ENCODE results near the gene PPY.
"Not testable (repeated sequence)": the region's sequence is repeated elsewhere in the genome, so short reads cannot be mapped to it uniquely, and the experiment has no call there.

Gene PPY

GRCh38 chr17:43976963-43977837, 34.9 kb upstream of the PPY start:
- Histone ChIP-seq H3K27ac (ENCODE audit: low read depth, low read length) (no peak overlapping the region), H3K27me3 (ENCODE audit: control insufficient read depth, insufficient read depth, low read length) (peaks cover 6% of the 10 kb centered on the region), H3K4me1 (ENCODE audit: control insufficient read depth, insufficient read depth, low read length) (no peaks in the 10 kb centered on the region), H3K4me3 (ENCODE audit: low read length) (no peak overlapping the region), H3K9ac (ENCODE audit: low read length) (no peak overlapping the region), H3K36me3 (ENCODE audit: control insufficient read depth, insufficient read depth, low read length) (no peaks in the 10 kb centered on the region)

DNA sequence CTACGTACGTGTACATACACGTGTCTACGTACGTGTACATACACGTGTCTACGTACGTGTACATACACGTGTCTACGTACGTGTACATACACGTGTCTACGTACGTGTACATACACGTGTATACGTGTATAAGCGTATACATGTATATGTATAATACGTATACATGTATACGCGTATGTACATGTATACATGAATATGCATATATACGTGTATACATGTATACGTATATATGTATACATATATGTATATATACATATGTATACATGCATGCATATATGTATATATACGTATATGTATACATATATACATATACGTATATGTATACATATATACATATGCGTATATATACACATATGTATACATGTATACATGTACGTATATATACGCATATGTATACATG, 33.6 kb upstream of the PPY start:
- no peaks in the 10 kb centered on the region for H3K4me1 ChIP-seq (ENCODE audit: control insufficient read depth, insufficient read depth, low read length)
- no peak overlapping the region for H3K4me3 ChIP-seq (ENCODE audit: low read length)
- H3K9ac ChIP-seq (ENCODE audit: low read length), result no peak overlapping the region
- H3K36me3 ChIP-seq (ENCODE audit: control insufficient read depth, insufficient read depth, low read length), result no peaks in the 10 kb centered on the region
- peaks cover 3% of the 10 kb centered on the region for H3K27me3 ChIP-seq (ENCODE audit: control insufficient read depth, insufficient read depth, low read length)
- H3K27ac ChIP-seq (ENCODE audit: low read depth, low read length), result no peak overlapping the region

DNA sequence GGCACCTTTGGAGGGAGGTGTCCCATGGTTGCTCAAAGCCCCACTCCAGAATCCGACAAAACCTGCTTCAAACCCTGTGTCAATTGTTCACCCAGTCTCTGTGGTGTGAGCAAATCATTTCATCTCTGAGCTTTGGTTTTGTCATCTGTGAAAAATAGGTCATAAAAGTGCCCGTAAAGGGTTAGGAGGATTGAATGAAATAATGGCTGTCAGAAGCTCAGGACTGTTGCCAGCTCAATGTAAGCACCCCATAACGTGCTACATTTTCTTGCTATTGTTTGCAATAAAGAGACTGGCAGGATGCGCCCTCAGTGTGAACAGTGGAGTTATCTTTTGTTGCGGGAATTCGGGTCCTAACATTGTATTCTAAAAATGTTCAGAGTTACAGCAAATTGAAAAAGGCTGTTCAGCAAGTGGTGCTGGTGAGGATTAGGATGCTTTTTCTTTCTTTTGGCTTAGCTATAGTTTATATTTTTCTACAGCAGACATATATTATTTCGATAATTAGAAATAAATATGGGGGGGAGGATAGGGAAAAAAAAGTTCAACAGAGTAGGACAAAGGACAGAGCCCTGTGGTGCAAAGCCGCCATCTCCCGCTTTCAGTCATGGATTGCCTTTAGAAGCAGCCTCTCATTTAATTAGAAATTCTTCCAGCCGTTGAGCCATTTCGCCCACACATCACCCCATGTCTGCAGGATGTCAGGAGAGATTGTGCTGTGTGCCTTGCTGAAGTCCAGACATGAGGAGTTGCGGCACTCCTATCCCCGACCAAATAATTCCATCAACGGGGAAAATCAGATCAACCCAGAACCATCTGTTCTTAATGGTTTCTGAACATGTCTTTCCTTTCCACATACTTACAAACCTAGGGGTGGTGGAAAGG, 32.3 kb upstream of the PPY start:
- Histone ChIP-seq H3K4me3 (ENCODE audit: low read length) (no peak overlapping the region), H3K4me1 (ENCODE audit: control insufficient read depth, insufficient read depth, low read length) (no peaks in the 10 kb centered on the region), H3K9ac (ENCODE audit: low read length) (no peak overlapping the region), H3K27ac (ENCODE audit: low read depth, low read length) (no peak overlapping the region), H3K27me3 (ENCODE audit: control insufficient read depth, insufficient read depth, low read length) (peaks cover 3% of the 10 kb centered on the region), H3K36me3 (ENCODE audit: control insufficient read depth, insufficient read depth, low read length) (no peaks in the 10 kb centered on the region)

GRCh38 chr17:43972444-43973212, 30.4 kb upstream of the PPY start:
- H3K36me3 ChIP-seq (ENCODE audit: control insufficient read depth, insufficient read depth, low read length); H3K27ac ChIP-seq (ENCODE audit: low read depth, low read length): not testable (repeated sequence)

GRCh38 chr17:43971436-43971835, 29.2 kb upstream of the PPY start:
- not testable (repeated sequence) for H3K36me3 ChIP-seq (ENCODE audit: control insufficient read depth, insufficient read depth, low read length); H3K4me1 ChIP-seq (ENCODE audit: control insufficient read depth, insufficient read depth, low read length); H3K27me3 ChIP-seq (ENCODE audit: control insufficient read depth, insufficient read depth, low read length); H3K4me3 ChIP-seq (ENCODE audit: low read length); H3K27ac ChIP-seq (ENCODE audit: low read depth, low read length); H3K9ac ChIP-seq (ENCODE audit: low read length)

More at GRCh38 chr17:43972444-43973212, 30.4 kb upstream of the PPY start:
- H3K4me1 ChIP-seq (ENCODE audit: control insufficient read depth, insufficient read depth, low read length); H3K27me3 ChIP-seq (ENCODE audit: control insufficient read depth, insufficient read depth, low read length); H3K4me3 ChIP-seq (ENCODE audit: low read length); H3K9ac ChIP-seq (ENCODE audit: low read length): not testable (repeated sequence)

GRCh38 chr17:43970366-43970765, 28.1 kb upstream of the PPY start:
- Histone ChIP-seq H3K9ac (ENCODE audit: low read length) (no peak overlapping the region), H3K27me3 (ENCODE audit: control insufficient read depth, insufficient read depth, low read length) (peaks cover 2% of the 10 kb centered on the region), H3K4me3 (ENCODE audit: low read length) (no peak overlapping the region), H3K27ac (ENCODE audit: low read depth, low read length) (no peak overlapping the region), H3K4me1 (ENCODE audit: control insufficient read depth, insufficient read depth, low read length) (no peaks in the 10 kb centered on the region), H3K36me3 (ENCODE audit: control insufficient read depth, insufficient read depth, low read length) (no peaks in the 10 kb centered on the region)

DNA sequence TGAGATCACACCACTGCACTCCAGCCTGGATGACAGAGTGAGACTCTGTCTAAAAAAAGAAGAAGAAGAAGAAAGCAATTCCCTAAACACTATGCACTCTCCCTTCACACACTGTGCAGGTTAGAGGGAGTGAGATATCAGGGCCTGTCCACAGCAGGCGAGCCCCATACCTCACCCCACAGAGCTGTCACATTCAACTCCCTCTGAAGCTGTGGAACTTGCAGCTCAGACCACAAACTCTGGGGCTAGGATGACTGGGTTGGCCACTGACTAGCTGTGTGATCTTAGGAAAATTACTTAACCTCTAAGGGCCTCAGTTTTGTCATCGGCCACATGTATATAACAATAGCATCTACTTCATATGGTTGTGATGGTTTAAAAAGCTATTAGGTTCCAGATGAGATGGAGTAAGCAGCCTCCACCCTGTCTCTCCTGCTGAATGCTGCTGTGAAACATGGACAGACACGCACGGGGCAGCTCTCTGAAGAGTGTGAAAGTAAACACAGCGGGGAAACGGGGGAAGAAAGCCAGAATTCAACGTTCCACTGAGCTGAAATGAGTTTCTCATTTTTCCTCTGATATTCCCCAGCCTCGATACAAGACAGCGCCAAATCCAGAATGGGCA, 25.1 kb upstream of the PPY start:
- H3K27ac ChIP-seq (ENCODE audit: low read depth, low read length), result no peak overlapping the region

DNA sequence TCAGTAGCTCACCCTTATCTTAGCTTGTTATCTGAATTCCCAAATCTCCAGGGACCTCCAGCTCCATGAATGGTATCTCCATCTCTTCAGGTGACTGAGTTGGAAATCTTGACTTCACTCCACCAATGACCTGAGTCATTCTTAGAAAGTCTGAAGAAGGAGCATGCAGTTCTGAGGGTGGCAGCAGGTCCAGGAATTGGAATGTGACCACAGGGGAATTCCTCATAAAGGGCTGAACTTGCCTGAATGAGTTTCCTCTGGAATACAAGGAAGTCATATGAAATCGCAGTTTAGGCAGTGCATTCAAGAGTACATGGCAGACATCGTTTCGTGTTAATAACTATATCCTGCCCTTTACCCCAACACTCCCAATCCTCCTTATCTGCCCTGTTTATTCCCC, 24.0 kb upstream of the PPY start:
- Histone ChIP-seq H3K4me3 (ENCODE audit: low read length) (no peak overlapping the region), H3K9ac (ENCODE audit: low read length) (no peak overlapping the region), H3K4me1 (ENCODE audit: control insufficient read depth, insufficient read depth, low read length) (no peaks in the 10 kb centered on the region), H3K27ac (ENCODE audit: low read depth, low read length) (no peak overlapping the region), H3K36me3 (ENCODE audit: control insufficient read depth, insufficient read depth, low read length) (no peaks in the 10 kb centered on the region), H3K27me3 (ENCODE audit: control insufficient read depth, insufficient read depth, low read length) (peaks cover 2% of the 10 kb centered on the region)

More for the DNA sequence above, 25.1 kb upstream of the PPY start:
- Histone ChIP-seq H3K9ac (ENCODE audit: low read length) (no peak overlapping the region), H3K27me3 (ENCODE audit: control insufficient read depth, insufficient read depth, low read length) (peaks cover 2% of the 10 kb centered on the region), H3K36me3 (ENCODE audit: control insufficient read depth, insufficient read depth, low read length) (no peaks in the 10 kb centered on the region), H3K4me1 (ENCODE audit: control insufficient read depth, insufficient read depth, low read length) (no peaks in the 10 kb centered on the region), H3K4me3 (ENCODE audit: low read length) (no peak overlapping the region)

GRCh38 chr17:43962479-43962878, 20.2 kb upstream of the PPY start:
- Histone ChIP-seq H3K36me3 (ENCODE audit: control insufficient read depth, insufficient read depth, low read length) (no peaks in the 10 kb centered on the region), H3K9ac (ENCODE audit: low read length) (no peak overlapping the region), H3K27ac (ENCODE audit: low read depth, low read length) (no peak overlapping the region), H3K4me1 (ENCODE audit: control insufficient read depth, insufficient read depth, low read length) (no peaks in the 10 kb centered on the region), H3K27me3 (ENCODE audit: control insufficient read depth, insufficient read depth, low read length) (no peaks in the 10 kb centered on the region), H3K4me3 (ENCODE audit: low read length) (no peak overlapping the region)

DNA sequence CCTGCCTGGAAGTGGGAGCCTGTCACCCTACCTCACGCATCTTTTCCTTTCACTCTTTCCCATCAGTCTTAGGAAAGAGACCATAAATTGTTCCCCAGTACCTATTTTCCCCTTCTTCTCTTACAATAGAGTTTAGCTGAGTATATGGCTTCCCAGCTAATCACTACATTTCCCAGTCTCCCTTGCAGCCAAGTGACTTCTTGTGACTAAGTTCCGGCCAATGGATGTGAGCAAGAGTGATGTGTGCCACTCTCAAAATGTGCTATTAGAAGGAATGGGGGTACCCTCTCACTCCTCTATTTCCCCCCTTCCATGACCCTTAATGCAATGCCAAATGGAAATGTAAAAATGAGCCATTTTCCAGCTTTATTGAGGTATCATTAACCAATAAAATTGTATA, 19.7 kb upstream of the PPY start:
- H3K27me3 ChIP-seq (ENCODE audit: control insufficient read depth, insufficient read depth, low read length), result no peaks in the 10 kb centered on the region

GRCh38 chr17:43961292-43961691, 19.0 kb upstream of the PPY start:
- not testable (repeated sequence) for H3K4me1 ChIP-seq (ENCODE audit: control insufficient read depth, insufficient read depth, low read length); H3K36me3 ChIP-seq (ENCODE audit: control insufficient read depth, insufficient read depth, low read length); H3K27me3 ChIP-seq (ENCODE audit: control insufficient read depth, insufficient read depth, low read length); H3K4me3 ChIP-seq (ENCODE audit: low read length); H3K9ac ChIP-seq (ENCODE audit: low read length); H3K27ac ChIP-seq (ENCODE audit: low read depth, low read length)

More for the DNA sequence above, 19.7 kb upstream of the PPY start:
- H3K9ac ChIP-seq (ENCODE audit: low read length), result no peak overlapping the region
- H3K27ac ChIP-seq (ENCODE audit: low read depth, low read length), result no peak overlapping the region
- H3K4me3 ChIP-seq (ENCODE audit: low read length), result no peak overlapping the region
- H3K4me1 ChIP-seq (ENCODE audit: control insufficient read depth, insufficient read depth, low read length), result no peaks in the 10 kb centered on the region
- H3K36me3 ChIP-seq (ENCODE audit: control insufficient read depth, insufficient read depth, low read length), result no peaks in the 10 kb centered on the region
